ENCODE data around the gene XXYLT1.

The XXYLT1 gene

DNA sequence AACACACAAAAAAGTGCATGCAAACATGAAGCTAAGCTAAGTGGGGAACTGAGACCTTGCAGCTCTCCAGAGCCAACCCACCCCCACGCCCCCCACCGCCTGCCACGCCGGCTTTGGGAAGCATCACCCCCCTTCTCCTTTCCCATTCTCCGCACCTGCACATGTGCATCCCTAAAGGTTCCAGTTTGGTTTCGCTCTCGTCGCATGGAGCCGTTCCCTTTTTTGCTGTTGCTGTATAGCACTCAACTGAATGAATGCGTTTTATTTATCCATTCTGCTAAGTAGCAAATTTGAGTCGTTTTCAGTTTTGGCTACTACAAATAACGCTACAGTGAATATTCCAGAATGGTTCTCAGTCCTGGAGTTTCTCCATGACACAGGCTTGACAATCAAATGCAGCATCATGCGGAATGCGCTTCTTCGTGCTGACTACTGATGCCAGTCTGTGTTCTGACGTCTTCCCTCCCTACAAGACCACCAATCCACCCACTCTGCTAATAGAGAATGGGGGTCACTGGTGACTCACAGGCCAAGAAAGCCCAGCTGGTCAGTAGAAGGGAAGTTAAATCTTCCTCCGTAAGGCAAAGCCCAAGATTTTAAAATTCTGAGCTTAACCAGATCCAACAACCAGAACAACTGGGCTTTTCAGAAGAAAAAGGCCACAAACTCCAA is 115.3 kb downstream of the XXYLT1 start:
- Histone ChIP-seq H3K36me3 (ENCODE audit: insufficient read depth, insufficient read length, low read length) (peaks cover 12% of the 10 kb centered on the region), H3K4me3 (ENCODE audit: insufficient read length, low read depth) (no peak overlapping the region), H3K9ac (ENCODE audit: insufficient read length, low read depth) (no peak overlapping the region), H3K9me3 (ENCODE audit: insufficient read depth, low read length) (no peaks in the 10 kb centered on the region), H3K27me3 (ENCODE audit: insufficient read depth, insufficient read length) (no peaks in the 10 kb centered on the region), H3K4me1 (ENCODE audit: insufficient read depth, insufficient read length) (peaks cover 22% of the 10 kb centered on the region)
- no peak for DNase-seq (ENCODE audit: low read depth, low spot score)
- TF ChIP-seq YY1 (IDR thresholded peaks at IDR 0.05; ENCODE audit: insufficient read depth, insufficient read length): no peak
- no peak for TF ChIP-seq ZNF274 (IDR thresholded peaks at IDR 0.05; ENCODE audit: low read depth, low read length)
- TF ChIP-seq SUZ12 (IDR thresholded peaks at IDR 0.05; ENCODE audit: extremely low read depth, insufficient read depth, insufficient read length): no peak

- Histone ChIP-seq H3K27me3 (ENCODE audit: insufficient read depth, insufficient read length) (no peaks in the 10 kb centered on the region), H3K4me3 (ENCODE audit: insufficient read length, low read depth) (no peak overlapping the region), H3K4me1 (ENCODE audit: insufficient read depth, insufficient read length) (peaks cover 23% of the 10 kb centered on the region), H3K36me3 (ENCODE audit: insufficient read depth, insufficient read length, low read length) (peaks cover 12% of the 10 kb centered on the region), H3K9ac (ENCODE audit: insufficient read length, low read depth) (no peak overlapping the region), H3K9me3 (ENCODE audit: insufficient read depth, low read length) (no peaks in the 10 kb centered on the region)
- no peak for DNase-seq (ENCODE audit: low read depth, low spot score)
- TF ChIP-seq YY1 (IDR thresholded peaks at IDR 0.05; ENCODE audit: insufficient read depth, insufficient read length): no peak
- no peak for TF ChIP-seq SUZ12 (IDR thresholded peaks at IDR 0.05; ENCODE audit: extremely low read depth, insufficient read depth, insufficient read length)
- TF ChIP-seq ZNF274 (IDR thresholded peaks at IDR 0.05; ENCODE audit: low read depth, low read length): no peak
Observed at GRCh38 chr3:195154793-195155535, 116.0 kb downstream of the XXYLT1 start.

- Histone ChIP-seq H3K36me3 (ENCODE audit: insufficient read depth, insufficient read length, low read length) (peaks cover 12% of the 10 kb centered on the region), H3K9ac (ENCODE audit: insufficient read length, low read depth) (no peak overlapping the region), H3K4me3 (ENCODE audit: insufficient read length, low read depth) (no peak overlapping the region), H3K27me3 (ENCODE audit: insufficient read depth, insufficient read length) (no peaks in the 10 kb centered on the region), H3K4me1 (ENCODE audit: insufficient read depth, insufficient read length) (peaks cover 23% of the 10 kb centered on the region), H3K9me3 (ENCODE audit: insufficient read depth, low read length) (no peaks in the 10 kb centered on the region)
- no peak for DNase-seq (ENCODE audit: low read depth, low spot score)
- TF ChIP-seq ZNF274 (IDR thresholded peaks at IDR 0.05; ENCODE audit: low read depth, low read length) (no peak), SUZ12 (IDR thresholded peaks at IDR 0.05; ENCODE audit: extremely low read depth, insufficient read depth, insufficient read length) (no peak)
Observed at GRCh38 chr3:195154111-195154791, 116.7 kb downstream of the XXYLT1 start.

GRCh38 chr3:195153653-195154052 is 117.3 kb downstream of the XXYLT1 start:
- Histone ChIP-seq H3K4me3 (ENCODE audit: insufficient read length, low read depth) (no peak overlapping the region), H3K27me3 (ENCODE audit: insufficient read depth, insufficient read length) (no peaks in the 10 kb centered on the region), H3K9me3 (ENCODE audit: insufficient read depth, low read length) (no peaks in the 10 kb centered on the region), H3K36me3 (ENCODE audit: insufficient read depth, insufficient read length, low read length) (peaks cover 12% of the 10 kb centered on the region), H3K4me1 (ENCODE audit: insufficient read depth, insufficient read length) (peaks cover 23% of the 10 kb centered on the region), H3K9ac (ENCODE audit: insufficient read length, low read depth) (no peak overlapping the region)
- TF ChIP-seq YY1 (IDR thresholded peaks at IDR 0.05; ENCODE audit: insufficient read depth, insufficient read length): no peak
- no peak for TF ChIP-seq ZNF274 (IDR thresholded peaks at IDR 0.05; ENCODE audit: low read depth, low read length)
- no peak for TF ChIP-seq SUZ12 (IDR thresholded peaks at IDR 0.05; ENCODE audit: extremely low read depth, insufficient read depth, insufficient read length)
- DNase-seq (ENCODE audit: low read depth, low spot score): no peak

GRCh38 chr3:195153130-195153529 is 117.8 kb downstream of the XXYLT1 start:
- H3K9me3 ChIP-seq (ENCODE audit: insufficient read depth, low read length): no peaks in the 10 kb centered on the region
- DNase-seq (ENCODE audit: low read depth, low spot score): no peak
- peaks cover 23% of the 10 kb centered on the region for H3K4me1 ChIP-seq (ENCODE audit: insufficient read depth, insufficient read length)
- peaks cover 12% of the 10 kb centered on the region for H3K36me3 ChIP-seq (ENCODE audit: insufficient read depth, insufficient read length, low read length)
- TF ChIP-seq SUZ12 (IDR thresholded peaks at IDR 0.05; ENCODE audit: extremely low read depth, insufficient read depth, insufficient read length): no peak
- TF ChIP-seq ZNF274 (IDR thresholded peaks at IDR 0.05; ENCODE audit: low read depth, low read length): no peak
- no peak for TF ChIP-seq YY1 (IDR thresholded peaks at IDR 0.05; ENCODE audit: insufficient read depth, insufficient read length)
- H3K4me3 ChIP-seq (ENCODE audit: insufficient read length, low read depth): no peak overlapping the region
- no peaks in the 10 kb centered on the region for H3K27me3 ChIP-seq (ENCODE audit: insufficient read depth, insufficient read length)
- no peak overlapping the region for H3K9ac ChIP-seq (ENCODE audit: insufficient read length, low read depth)

GRCh38 chr3:195151866-195152541 is 119.0 kb downstream of the XXYLT1 start:
- no peaks in the 10 kb centered on the region for H3K9me3 ChIP-seq (ENCODE audit: insufficient read depth, low read length)
- no peak overlapping the region for H3K9ac ChIP-seq (ENCODE audit: insufficient read length, low read depth)
- no peak for DNase-seq (ENCODE audit: low read depth, low spot score)
- no peaks in the 10 kb centered on the region for H3K27me3 ChIP-seq (ENCODE audit: insufficient read depth, insufficient read length)
- no peak overlapping the region for H3K4me3 ChIP-seq (ENCODE audit: insufficient read length, low read depth)
- H3K36me3 ChIP-seq (ENCODE audit: insufficient read depth, insufficient read length, low read length): peaks cover 12% of the 10 kb centered on the region
- H3K4me1 ChIP-seq (ENCODE audit: insufficient read depth, insufficient read length): peaks cover 23% of the 10 kb centered on the region
- TF ChIP-seq SUZ12 (IDR thresholded peaks at IDR 0.05; ENCODE audit: extremely low read depth, insufficient read depth, insufficient read length) (no peak), YY1 (IDR thresholded peaks at IDR 0.05; ENCODE audit: insufficient read depth, insufficient read length) (no peak), ZNF274 (IDR thresholded peaks at IDR 0.05; ENCODE audit: low read depth, low read length) (no peak)
